ENCODE results near the gene GUCY1A1.

The GUCY1A1 gene

GRCh38 chr4:155777971-155778735, 111.5 kb downstream of the GUCY1A1 start:
- no peak for DNase-seq (ENCODE audit: low spot score)

- DNase-seq (ENCODE audit: low spot score), result no peak
Observed at GRCh38 chr4:155780775-155781174, 114.1 kb downstream of the GUCY1A1 start.

- no peak for DNase-seq (ENCODE audit: low spot score)
Observed at GRCh38 chr4:155781249-155781831, 114.7 kb downstream of the GUCY1A1 start.

Data from CD4-positive, alpha-beta T cell treated with Interleukin-6 at 100 ng/mL for 8 hours (primary cell).